Measurements from ENCODE around the gene NDRG4. TPM values are rescaled to one million over a fixed set of nuclear protein-coding genes. Genes with fewer than 3 reads are reported as not detected.
A peak's percentile ranks its signal among the peaks of the same experiment; 100 is the strongest.
"Not testable (repeated sequence)": the region's sequence is repeated elsewhere in the genome, so short reads cannot be mapped to it uniquely, and the experiment has no call there.

NDRG4 gene
- total RNA-seq, 1 donor from 2014 or later = 30.1 TPM

GRCh38 chr16:58485184-58485887 lies 14.6 kb upstream of the NDRG4 start:
- no peak for DNase-seq (ENCODE audit: low read depth)
- Histone ChIP-seq H3K4me3 (ENCODE audit: low read depth, low read length) (no peak overlapping the region), H3K36me3 (ENCODE audit: control insufficient read depth, insufficient read depth, low read length) (no peaks in the 10 kb centered on the region), H3K27me3 (ENCODE audit: control insufficient read depth, insufficient read depth, low read length) (peaks cover 5% of the 10 kb centered on the region)
- no peak for TF ChIP-seq CTCF (IDR thresholded peaks at IDR 0.05; ENCODE audit: insufficient read depth, low read length, poor library complexity, severe bottlenecking)

- DNase-seq (ENCODE audit: low read depth) = peak; percentile 18
- no peak overlapping the region for H3K4me3 ChIP-seq (ENCODE audit: low read depth, low read length)
- TF ChIP-seq CTCF (IDR thresholded peaks at IDR 0.05; ENCODE audit: insufficient read depth, low read length, poor library complexity, severe bottlenecking) = peak; percentile 87
- H3K36me3 ChIP-seq (ENCODE audit: control insufficient read depth, insufficient read depth, low read length) = no peaks in the 10 kb centered on the region
- peaks cover 13% of the 10 kb centered on the region for H3K27me3 ChIP-seq (ENCODE audit: control insufficient read depth, insufficient read depth, low read length)
These were observed 12.2 kb upstream of the NDRG4 start for GRCh38 chr16:58487566-58488351.

- no peak for DNase-seq (ENCODE audit: low read depth)
- TF ChIP-seq CTCF (IDR thresholded peaks at IDR 0.05; ENCODE audit: insufficient read depth, low read length, poor library complexity, severe bottlenecking) = no peak
- H3K36me3 ChIP-seq (ENCODE audit: control insufficient read depth, insufficient read depth, low read length) = no peaks in the 10 kb centered on the region
- no peak overlapping the region for H3K4me3 ChIP-seq (ENCODE audit: low read depth, low read length)
- H3K27me3 ChIP-seq (ENCODE audit: control insufficient read depth, insufficient read depth, low read length) = peaks cover 16% of the 10 kb centered on the region
These were observed 11.4 kb upstream of the NDRG4 start for GRCh38 chr16:58488531-58488930.

GRCh38 chr16:58490065-58490464 lies 9.9 kb upstream of the NDRG4 start:
- Histone ChIP-seq H3K27me3 (ENCODE audit: control insufficient read depth, insufficient read depth, low read length) (peaks cover 25% of the 10 kb centered on the region), H3K4me3 (ENCODE audit: low read depth, low read length) (no peak overlapping the region), H3K36me3 (ENCODE audit: control insufficient read depth, insufficient read depth, low read length) (no peaks in the 10 kb centered on the region)
- no peak for TF ChIP-seq CTCF (IDR thresholded peaks at IDR 0.05; ENCODE audit: insufficient read depth, low read length, poor library complexity, severe bottlenecking)
- no peak for DNase-seq (ENCODE audit: low read depth)

GRCh38 chr16:58490539-58490938 lies 9.4 kb upstream of the NDRG4 start:
- not testable (repeated sequence) for H3K4me3 ChIP-seq (ENCODE audit: low read depth, low read length); DNase-seq (ENCODE audit: low read depth); H3K36me3 ChIP-seq (ENCODE audit: control insufficient read depth, insufficient read depth, low read length)
- peaks cover 25% of the 10 kb centered on the region for H3K27me3 ChIP-seq (ENCODE audit: control insufficient read depth, insufficient read depth, low read length)

- H3K36me3 ChIP-seq (ENCODE audit: control insufficient read depth, insufficient read depth, low read length) = no peaks in the 10 kb centered on the region
- no peak for TF ChIP-seq CTCF (IDR thresholded peaks at IDR 0.05; ENCODE audit: insufficient read depth, low read length, poor library complexity, severe bottlenecking)
- peaks cover 25% of the 10 kb centered on the region for H3K27me3 ChIP-seq (ENCODE audit: control insufficient read depth, insufficient read depth, low read length)
- DNase-seq (ENCODE audit: low read depth) = no peak
- H3K4me3 ChIP-seq (ENCODE audit: low read depth, low read length) = no peak overlapping the region
These were observed 7.9 kb upstream of the NDRG4 start for GRCh38 chr16:58492066-58492465.

Data from kidney epithelial cell (primary cell).